ENCODE results near the gene WDFY2.

The WDFY2 gene

DNA sequence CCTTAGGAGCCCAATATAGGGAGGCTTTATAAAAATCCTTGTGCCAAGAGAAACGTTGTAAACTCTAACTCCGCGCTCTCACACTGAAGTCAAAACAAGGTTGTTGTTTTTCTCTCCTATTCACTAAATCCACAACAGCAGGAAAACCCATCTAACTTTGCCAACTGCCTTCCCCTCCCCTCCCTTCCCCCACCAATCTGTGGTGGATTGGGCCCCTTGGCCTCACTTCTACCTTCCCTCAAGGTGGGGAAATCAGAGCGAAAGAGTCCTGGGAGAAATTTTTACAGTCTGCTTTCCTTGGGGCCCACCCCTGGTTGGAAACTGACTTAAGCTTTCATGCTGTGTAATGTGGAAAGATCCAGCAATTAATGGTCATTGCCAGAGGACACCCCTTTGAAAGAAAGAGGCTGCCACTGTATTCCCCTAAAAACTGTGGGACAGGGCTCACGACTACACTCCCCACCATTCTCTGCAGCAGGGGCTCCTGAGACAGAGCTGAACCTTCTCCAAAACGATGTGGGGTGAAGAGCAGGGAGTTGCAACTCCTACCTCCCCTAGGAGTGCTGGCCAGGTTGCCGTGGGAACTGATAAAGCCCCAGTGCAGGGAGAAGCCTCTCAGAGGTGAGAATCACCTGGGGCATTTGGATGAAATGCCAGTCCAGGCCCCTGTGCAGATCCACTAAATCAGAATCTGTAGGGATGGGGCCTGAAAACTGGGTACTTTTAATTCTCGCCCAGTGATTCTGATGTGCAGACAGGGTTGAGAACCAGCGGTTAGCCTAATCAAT lies 218.6 kb downstream of the WDFY2 start:
- no peak for DNase-seq

DNA sequence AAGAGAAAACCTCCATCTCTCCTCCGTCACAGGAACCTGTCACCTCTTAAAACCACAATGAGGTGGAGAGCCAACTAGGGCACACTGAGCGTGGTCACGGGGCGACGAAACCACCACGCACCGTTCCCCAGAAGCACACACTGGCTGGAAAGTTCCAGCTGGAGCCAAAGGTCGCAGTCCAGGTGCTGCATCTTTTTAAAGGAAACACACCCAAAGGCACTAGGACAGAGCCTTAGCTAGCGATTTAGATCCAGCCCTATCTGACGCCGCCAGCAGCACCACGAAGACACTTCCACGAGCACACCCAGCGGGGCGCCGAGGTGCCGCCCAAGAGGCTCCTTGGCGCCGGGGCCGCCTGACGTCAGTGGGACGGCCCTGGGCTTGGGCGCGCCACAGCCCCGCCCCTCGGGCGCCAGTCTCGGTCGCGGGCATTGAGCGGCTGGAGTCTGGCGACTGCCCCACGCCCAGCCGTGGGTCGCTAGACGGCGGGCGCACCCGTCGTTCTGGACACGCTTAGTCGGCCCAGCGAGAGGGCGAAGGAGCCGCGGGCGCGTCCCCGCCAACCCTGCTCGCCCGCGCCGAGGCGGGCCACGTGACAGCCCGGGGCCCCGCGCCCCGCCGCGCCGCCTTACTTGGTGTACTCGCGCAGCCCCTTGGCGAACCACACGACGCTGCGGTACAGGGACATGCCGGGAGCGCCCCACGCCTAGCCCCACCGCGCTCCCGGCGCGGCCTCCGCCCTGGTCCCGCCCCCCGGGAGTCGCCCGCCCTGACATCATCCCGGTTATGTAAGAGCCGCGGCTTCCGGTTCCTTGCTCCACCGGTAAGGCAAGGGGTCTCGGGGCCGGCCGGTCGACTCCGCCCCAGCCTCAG lies 219.4 kb downstream of the WDFY2 start, which contains the start of gene DHRS12:
DHRS12 (minus strand) TSS at position 742 of the 873 bp plus-strand sequence. CDS start 4,504 bp downstream, outside the sequence.
- DNase-seq, result peak; percentile 85

DNA sequence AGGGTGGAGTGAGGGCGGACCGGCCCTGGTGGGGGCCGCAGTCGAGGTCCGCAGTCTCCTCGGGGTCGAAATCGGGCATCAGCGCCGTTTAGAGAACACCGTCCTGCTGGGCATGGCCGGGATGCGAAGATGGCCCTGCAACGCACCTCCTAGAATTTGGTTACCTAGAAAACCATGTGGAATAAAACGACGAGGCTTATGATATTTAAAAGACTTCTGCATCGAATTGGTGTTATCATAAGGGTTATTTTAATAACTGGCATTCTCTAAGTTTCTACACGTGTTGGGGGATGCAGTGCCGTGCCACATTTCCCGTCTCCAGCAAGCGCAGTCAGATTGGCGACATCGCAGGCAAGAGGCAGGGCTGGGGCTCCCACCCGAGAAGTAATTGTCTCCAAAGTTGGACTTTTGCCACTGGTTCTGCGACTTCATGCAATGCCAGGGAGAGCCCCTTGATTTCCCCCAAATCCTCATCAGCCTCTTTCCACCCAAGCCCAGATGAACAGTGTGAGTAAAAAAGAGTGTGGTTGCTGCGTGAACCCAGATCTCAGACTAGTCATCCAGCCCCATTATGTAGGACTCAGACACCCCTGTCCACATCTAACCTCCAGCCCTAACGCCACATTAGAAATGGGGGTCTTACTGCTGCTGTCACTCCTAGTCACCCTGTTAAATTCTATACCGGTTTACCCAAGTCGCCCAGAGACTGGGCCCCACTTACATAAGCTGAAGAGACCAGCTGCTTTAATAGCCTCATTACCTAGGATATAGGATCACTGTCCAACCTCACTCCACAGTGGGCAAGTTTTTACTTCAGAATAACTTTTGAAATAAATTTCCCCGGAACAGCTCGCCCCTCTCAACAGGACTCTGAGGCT lies 220.3 kb downstream of the WDFY2 start:
- no peak for DNase-seq

DNA sequence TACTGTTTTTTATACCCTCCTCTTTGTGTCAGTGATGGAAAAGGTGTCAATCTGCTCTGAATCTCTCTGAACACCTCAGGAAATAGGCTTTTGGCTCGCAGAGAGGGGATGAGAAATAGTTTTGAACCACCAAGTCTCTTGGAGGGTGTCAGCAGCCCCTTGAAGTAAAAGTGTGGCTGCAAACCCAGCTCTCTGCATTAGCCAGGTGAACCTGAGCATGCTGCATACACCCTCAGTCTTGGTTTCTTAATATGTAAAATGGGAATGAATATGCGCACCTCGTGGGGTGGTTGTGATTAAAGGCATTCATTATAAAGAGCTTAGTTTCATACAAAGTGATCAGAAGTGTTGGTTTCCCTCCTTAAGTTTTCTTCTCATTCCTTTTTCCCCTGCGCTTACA lies 221.1 kb downstream of the WDFY2 start:
- DNase-seq, result no peak

DNA sequence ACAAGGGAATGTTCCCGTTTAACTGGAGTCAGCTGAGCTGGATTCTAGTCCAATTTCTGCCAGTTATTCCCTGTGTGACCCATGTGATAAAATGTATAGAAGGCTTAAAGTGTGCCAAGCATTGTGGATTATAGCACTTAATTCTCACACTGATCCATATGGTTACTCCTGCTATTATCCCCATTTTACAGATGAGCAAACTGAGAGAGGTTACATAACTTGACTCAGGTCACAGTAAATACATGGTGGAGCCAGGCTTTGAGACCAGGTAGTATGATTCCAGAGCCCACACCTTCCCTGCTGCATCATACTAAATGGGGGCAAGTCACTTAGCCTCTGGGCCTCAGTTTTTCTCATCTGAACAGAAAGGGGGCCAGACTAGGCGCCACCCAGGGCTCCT lies 221.7 kb downstream of the WDFY2 start:
- DNase-seq, result no peak

DNA sequence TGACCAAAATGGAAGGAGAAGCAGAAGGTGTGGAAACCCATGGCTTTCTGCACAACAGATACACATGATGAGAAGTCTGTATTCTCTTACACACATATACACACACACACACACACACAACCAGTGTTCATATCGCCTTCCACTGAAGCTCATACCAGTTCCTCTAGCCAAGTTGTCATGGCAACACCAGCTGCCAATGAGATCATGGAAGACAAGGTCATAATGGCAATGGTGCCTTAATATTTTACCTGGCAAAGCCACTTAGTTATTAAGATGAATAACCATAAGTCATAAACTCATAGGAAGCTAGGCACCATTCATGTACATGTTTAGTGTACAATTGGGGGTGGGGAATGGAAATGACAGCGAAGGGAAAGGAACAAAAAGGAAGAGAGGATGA lies 222.3 kb downstream of the WDFY2 start:
- peak; percentile 32 for DNase-seq

DNA sequence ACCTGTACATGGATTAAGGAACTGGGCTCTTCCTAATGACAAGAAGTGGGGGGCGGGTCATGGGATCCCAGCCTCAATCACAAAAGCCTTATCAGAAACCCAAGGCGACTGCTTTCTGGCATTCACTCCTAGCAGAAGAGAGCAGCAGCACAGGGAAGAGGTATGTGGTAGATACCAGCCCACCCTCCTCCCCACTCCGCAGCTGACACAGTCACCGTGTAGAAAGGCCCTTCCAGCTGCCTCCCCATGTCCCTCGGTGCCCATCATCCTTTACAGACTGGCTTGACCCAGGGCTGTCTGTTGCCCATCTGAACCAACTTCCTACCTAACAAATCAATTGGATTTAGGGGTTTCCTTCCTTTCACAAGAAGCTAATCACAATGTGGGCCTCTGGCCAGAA lies 222.8 kb downstream of the WDFY2 start:
- no peak for DNase-seq

DNA sequence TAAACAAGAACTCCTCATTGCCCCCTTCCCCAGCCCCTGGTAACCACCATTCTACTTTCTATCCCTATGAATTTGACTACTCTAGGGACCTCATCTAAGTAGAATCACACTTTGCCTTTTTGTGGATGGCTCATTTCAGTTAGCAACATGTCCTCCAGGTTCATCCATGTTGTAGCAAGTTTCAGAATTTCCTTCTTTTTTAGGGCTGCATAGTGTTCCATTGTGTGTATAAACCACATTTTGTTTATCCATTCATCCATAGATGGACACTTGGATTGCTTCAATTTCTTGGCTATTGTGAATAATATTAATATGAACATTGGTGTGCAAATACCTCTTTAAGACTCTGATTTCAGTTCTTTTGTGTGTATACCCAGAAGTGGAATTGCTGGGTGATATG lies 224.5 kb downstream of the WDFY2 start:
- DNase-seq, result no peak

DNA sequence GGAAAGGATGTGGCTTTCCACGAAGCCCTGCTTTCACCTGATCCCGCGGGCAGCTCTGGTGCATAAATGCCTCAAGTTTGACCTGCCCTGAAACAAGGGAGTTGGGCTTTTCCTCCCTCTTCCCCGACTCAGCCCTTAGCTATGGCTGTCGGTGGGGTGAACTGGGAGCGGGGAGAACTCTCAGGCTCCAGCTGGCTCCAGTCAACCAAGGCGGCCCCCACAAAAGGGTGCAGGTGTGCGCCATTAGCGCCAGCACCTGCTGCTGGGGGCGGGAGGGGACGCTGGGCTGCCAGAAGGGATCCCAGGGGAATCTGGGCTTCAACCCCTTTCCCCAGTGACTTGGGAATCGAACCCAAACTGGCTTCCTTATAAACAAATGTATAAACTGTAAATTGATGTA lies 226.8 kb downstream of the WDFY2 start:
- no peak for DNase-seq

DNA sequence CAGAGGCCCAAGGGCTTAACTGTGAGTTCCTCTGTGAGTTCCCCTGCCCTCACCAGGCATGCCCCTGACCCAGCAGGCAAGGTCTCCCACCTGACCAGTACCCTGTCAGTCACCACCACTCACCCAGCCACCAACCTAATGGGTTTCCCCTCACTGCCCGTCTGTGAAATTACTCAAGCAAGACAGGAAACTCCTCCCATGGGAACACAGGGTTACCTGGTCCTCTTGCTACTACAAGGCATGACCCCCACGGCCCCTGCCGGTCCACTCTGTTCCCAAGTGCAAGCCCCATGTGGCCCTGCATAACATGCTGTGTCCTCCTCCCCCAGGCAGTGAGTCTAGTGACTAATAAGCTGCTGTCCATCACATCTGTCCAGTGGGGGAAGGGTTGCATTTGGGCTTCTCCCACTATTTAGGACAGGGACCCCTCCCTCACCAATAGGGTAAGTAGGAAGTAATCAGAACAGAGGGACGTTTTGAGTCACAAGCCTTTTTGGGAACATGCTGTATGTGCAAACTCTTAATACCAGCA lies 227.7 kb downstream of the WDFY2 start:
- DNase-seq, result no peak

DNA sequence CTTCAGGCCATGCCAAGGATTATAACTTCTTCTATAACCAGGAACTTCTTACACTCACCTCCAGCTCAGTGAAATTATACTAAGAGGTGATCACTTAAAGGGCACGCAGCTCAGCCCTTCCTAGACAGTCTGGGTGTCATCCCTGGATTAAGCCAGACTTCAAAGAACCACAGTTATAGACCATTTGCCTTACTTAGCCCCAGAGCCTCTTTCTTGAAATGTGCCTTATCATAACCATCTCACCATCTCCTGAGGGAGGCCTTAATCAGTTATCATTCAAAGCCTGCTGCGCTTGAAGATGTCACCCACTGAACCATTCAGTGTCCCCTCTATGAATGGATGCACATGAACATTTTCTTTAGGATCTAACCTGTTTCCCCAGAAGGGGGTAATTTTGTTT lies 229.8 kb downstream of the WDFY2 start:
- no peak for DNase-seq

DNA sequence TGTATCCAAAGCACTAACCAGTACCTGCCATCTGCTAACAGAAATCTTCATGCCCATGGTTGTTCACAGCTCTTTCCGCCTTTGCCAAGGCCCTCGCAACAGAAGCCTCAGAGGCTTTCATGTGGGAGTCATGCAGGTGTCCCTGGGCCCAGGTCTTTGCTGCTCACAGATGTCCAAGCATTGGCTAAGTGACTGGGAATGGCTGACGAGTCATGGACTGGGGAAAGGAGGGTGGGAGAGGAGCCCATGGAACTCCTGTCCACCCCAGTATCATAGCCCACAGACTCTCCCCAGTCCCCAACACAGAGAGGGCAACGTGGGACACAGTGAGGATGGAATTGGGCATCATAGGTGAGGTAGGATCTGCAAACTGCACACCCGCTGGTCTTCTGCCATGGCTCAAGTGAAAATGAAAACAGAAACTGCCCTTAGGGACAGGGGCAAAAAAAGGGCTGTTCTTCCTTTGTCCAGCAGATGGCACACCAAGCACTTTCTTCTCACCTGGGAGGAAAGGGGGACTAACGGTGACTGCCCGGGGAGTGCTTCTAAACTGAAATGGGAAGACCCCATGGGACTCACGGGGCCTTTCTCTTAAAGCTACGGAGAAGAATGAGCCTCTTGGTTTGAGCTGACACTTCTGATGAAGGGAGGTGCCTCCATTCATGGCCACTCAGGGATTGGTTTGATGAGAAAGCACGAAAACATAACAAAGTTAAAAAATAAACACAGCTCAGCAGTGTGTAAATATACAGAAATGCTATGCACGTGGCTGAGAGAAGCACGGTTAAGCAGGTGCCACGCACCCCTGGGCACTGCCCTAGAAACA lies 230.8 kb downstream of the WDFY2 start:
- peak; percentile 56 for DNase-seq

DNA sequence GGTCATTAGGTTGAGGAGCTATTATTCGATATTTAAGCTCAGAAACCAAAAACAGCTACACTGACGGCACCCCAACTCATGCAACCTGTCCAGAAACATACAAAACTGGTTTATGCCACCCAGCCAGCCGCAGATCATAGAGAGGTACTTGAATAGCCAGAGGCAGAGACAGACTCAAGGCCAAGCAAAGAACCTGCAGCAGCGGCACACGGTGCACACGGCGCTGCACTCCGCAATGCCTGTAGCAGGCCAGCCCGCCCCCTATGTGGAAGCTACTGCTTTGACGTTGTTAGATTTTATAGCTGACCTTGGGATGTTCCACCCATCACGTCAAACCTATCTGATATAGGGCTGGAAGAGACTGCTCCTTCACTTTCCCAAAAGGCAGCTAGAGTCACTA lies 231.6 kb downstream of the WDFY2 start:
- DNase-seq, result no peak

DNA sequence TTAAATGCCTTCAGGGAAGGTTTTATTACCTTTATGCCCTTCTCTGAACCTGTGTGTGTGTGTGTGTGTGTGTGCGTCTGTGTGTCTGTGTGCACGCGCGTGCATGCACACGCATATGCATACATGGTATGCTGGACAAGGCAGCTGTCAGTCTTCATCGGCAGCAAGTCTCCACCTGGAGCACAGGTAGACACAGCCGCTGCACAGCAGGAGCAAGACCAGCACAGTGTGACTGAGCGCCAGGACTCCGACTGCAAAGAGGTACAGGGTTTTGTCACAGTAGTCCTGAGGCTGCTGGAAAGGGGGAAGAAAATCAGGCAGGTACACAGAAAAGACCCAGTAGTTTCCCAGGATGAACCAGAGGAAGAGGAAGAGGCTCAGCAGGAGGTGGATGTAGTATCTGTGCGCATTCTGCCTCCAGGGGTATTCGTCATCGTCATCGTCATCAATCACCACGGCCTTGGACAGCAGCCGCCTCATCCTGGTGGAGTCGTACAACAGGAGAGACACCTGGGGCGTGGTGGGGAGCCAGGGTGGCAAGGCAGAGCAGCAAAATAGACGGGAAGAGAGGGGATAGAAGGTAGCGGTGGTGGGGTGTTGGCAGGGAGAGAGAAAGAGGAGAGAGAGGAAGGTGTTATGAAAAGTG lies 232.5 kb downstream of the WDFY2 start:
- DNase-seq, result no peak

All from fibroblast of skin of back (primary cell).